PFSK-1 (cell line): Measurements from ENCODE around the gene HELZ.

ENCODE experiments used
- FOXP2 ChIP-seq: optimal IDR thresholded peaks from 2 replicates; pipeline ENCODE3; 2011; ENCODE audit warnings: borderline replicate concordance, control low read depth, inconsistent platforms; ENCODE audit not compliant: insufficient read depth; ENCODE audit errors: extremely low read length, extremely low read depth
- POLR2AphosphoS5 ChIP-seq: IDR thresholded peaks from 2 replicates; pipeline ENCODE4 v1.6.1; 2012; ENCODE audit warnings: low read depth, mild to moderate bottlenecking, control low read depth, low read length, moderate library complexity
- REST ChIP-seq, 2 experiments: IDR thresholded peaks; 2 replicates each; pipeline versions ENCODE4 v1.6.1 to v1.8.0; 2011 to 2012; ENCODE audit warnings: low read depth in 2 of 2, low read length in 2 of 2, control low read depth in 1 of 2, inconsistent platforms in 1 of 2, mild to moderate bottlenecking in 1 of 2, moderate library complexity in 1 of 2; ENCODE audit not compliant: insufficient read depth in 1 of 2
- SIN3A ChIP-seq: IDR thresholded peaks from 2 replicates; pipeline ENCODE4 v1.6.1; 2012; ENCODE audit warnings: mild to moderate bottlenecking, low read length, moderate library complexity, borderline replicate concordance; ENCODE audit not compliant: insufficient read depth
- TAF1 ChIP-seq: IDR thresholded peaks from 2 replicates; pipeline ENCODE4 v1.6.1; 2012; ENCODE audit warnings: low read length, control low read depth, borderline replicate concordance; ENCODE audit not compliant: insufficient read depth

HELZ gene

GRCh38 chr17:67046398-67046797, 198.6 kb downstream of the HELZ start:
- no peak for TF ChIP-seq SIN3A

GRCh38 chr17:67044940-67045339, 200.1 kb downstream of the HELZ start:
- TF ChIP-seq FOXP2: no peak
- no peak for TF ChIP-seq SIN3A

GRCh38 chr17:67044016-67044772, 200.8 kb downstream of the HELZ start, which contains the start of gene CACNG1:
Gene CACNG1 (plus strand): TSS chr17:67044554. CDS start chr17:67044661, 107 bp downstream.
- TF ChIP-seq FOXP2 (no peak), TAF1 (no peak), REST (IDR thresholded peaks at IDR 0.05; ENCODE audit: insufficient read depth in 1 of 2, low read depth in 2 of 2, low read length in 2 of 2) (no peak), POLR2AphosphoS5 (no peak), SIN3A (no peak)

- no peak for TF ChIP-seq POLR2AphosphoS5
- TF ChIP-seq FOXP2: no peak
- no peak for TF ChIP-seq SIN3A
- no peak for TF ChIP-seq REST (IDR thresholded peaks at IDR 0.05; ENCODE audit: insufficient read depth in 1 of 2, low read depth in 2 of 2, low read length in 2 of 2)
- no peak for TF ChIP-seq TAF1
Observed at GRCh38 chr17:67043283-67043682, 201.7 kb downstream of the HELZ start.

- TF ChIP-seq FOXP2 (no peak), TAF1 (no peak), POLR2AphosphoS5 (no peak), REST (IDR thresholded peaks at IDR 0.05; ENCODE audit: insufficient read depth in 1 of 2, low read depth in 2 of 2, low read length in 2 of 2) (no peak), SIN3A (no peak)
Observed at GRCh38 chr17:67041941-67042899, 202.8 kb downstream of the HELZ start.

- TF ChIP-seq POLR2AphosphoS5 (no peak), SIN3A (no peak), TAF1 (no peak), REST (IDR thresholded peaks at IDR 0.05; ENCODE audit: insufficient read depth in 1 of 2, low read depth in 2 of 2, low read length in 2 of 2) (no peak)
Observed at GRCh38 chr17:67041531-67041930, 203.5 kb downstream of the HELZ start.
